Adrenal gland (tissue), 12 donors: ENCODE data around the gene TERB2. TPM values are rescaled to one million over a fixed set of nuclear protein-coding genes. Genes with fewer than 3 reads are reported as not detected.
"Not testable (repeated sequence)": the region's sequence is repeated elsewhere in the genome, so short reads cannot be mapped to it uniquely, and the experiment has no call there.

ENCODE experiments used
- DNase-seq, 7 donors: peaks; one replicate each; pipeline ENCODE4 v3.0.0-alpha.2; 2019 to 2020
- H3K27ac ChIP-seq, 5 donors: fragments of 200-600 bp; sonication (generic) in 4 of 5; 1 replicate in 3 of 5; 2 replicates in 2 of 5; pipeline versions ENCODE4 v1.5.1 to v1.8.0; 2016 to 2020; ENCODE audit warnings: mild to moderate bottlenecking in 1 of 5
- H3K27me3 ChIP-seq: fragments of 200-600 bp; 2 replicates; pipeline ENCODE4 v1.8.0; 2021
- H3K36me3 ChIP-seq, 2 donors: fragments of 200-600 bp; replicated peaks in 1 of 2; 1 replicate in 1 of 2; 2 replicates in 1 of 2; pipeline versions ENCODE4 v1.5.1 to v1.8.0; 2018 to 2022
- H3K4me1 ChIP-seq, 2 donors: fragments of 200-600 bp; replicated peaks in 1 of 2; 1 replicate in 1 of 2; 2 replicates in 1 of 2; pipeline versions ENCODE4 v1.5.1 to v1.8.0; 2018 to 2021
- H3K4me3 ChIP-seq, 4 donors: fragments of 200-600 bp; sonication (generic) in 3 of 4; one replicate each; pipeline ENCODE4 v1.5.1; 2016 to 2018
- H3K9me3 ChIP-seq, 3 donors: fragments of 200-600 bp; sonication (generic) in 1 of 3; replicated peaks in 1 of 3; 1 replicate in 2 of 3; 2 replicates in 1 of 3; pipeline versions ENCODE4 v1.5.1 to v1.8.0; 2016 to 2021
- CTCF ChIP-seq, 6 experiments: fragments of 450-650 bp in 4 of 6; fragments of 200-600 bp in 2 of 6; sonication (generic) in 1 of 6; IDR thresholded peaks; 1 replicate in 5 of 6; 2 replicates in 1 of 6; pipeline versions ENCODE4 v1.5.1 to v1.8.0; 2016 to 2021; ENCODE audit warnings: antibody characterized with exemption in 6 of 6, mild to moderate bottlenecking in 2 of 6, moderate library complexity in 1 of 6
- POLR2A ChIP-seq, 2 donors: fragments of 450-650 bp; IDR thresholded peaks; one replicate each; pipeline ENCODE4 v1.6.1; 2017; ENCODE audit warnings: antibody characterized with exemption in 2 of 2, mild to moderate bottlenecking in 2 of 2, moderate library complexity in 1 of 2
- WGBS, 4 donors: extraction: QIAGEN DNeasy Blood & Tissue Kit in 2 of 4; methylation state at CpG; one replicate each; pipeline versions ENCODE4 v1.1.5 to v1.1.7; 2013 to 2017; 5-methylcytosine and 5-hydroxymethylcytosine counted together
- intact Hi-C, 2 donors: fragments of 100-400 bp; cut with DNase I; formaldehyde crosslinking; loops; one replicate each; pipeline versions ENCODE4 v1.14.1 to v1.15.0; 2022 to 2023
- polyA plus RNA-seq, 3 donors: library from polyadenylated mRNA; stranded (reverse); fragments of 200-250 nt in 2 of 3; fragments of 350-450 nt in 1 of 3; fragmentation: Illumina TruSeq in 1 of 3; extraction: RNeasy Lipid Tissue Mini Kit (QIAGEN cat#74804) in 1 of 3; gene quantifications; one replicate each; pipeline ENCODE4 v1.2.3, GENCODE V29; 2013 to 2014
- total RNA-seq, 9 donors: library from RNA; depleted of rRNA in 4 of 9; stranded (reverse); fragments of >200 nt in 4 of 9; fragments of 120-200 nt in 1 of 9; fragmentation: NEBNext Ultra II Directional in 1 of 9; extraction: Animal tissue kit (Norgen Biotek cat#: 25700) in 1 of 9; gene quantifications; one replicate each; pipeline versions ENCODE4 v1.1.0 to v1.2.4, GENCODE V29; 2013 to 2023
- donor health status: healthy with polysubstance abuse.
- donor health status: Bipolar disorder and iron deficiency.
- donor health status: DM: yes; HTN: yes; CAD: no.
- donor health status: DM: no; HTN: no; CAD: no.
- donor health status: DM: no; HTN: no; CAD: no.
- donor health status: DM: yes; HTN: yes; CAD: no.

TERB2 gene
- total and polyA plus RNA-seq, 12 donors, result not detected

- TF ChIP-seq POLR2A (IDR thresholded peaks at IDR 0.05) (no peak), CTCF (IDR thresholded peaks at IDR 0.05) (no peak)
- DNase-seq, result no peak
- Histone ChIP-seq H3K27ac (no peak overlapping the region), H3K4me3 (no peak overlapping the region), H3K36me3 (no peaks in the 10 kb centered on the region), H3K9me3 (no peaks in the 10 kb centered on the region), H3K4me1 (no peaks in the 10 kb centered on the region), H3K27me3 (no peaks in the 10 kb centered on the region)
- intact Hi-C loops, result no loop called here
- WGBS, 4 donors, result 49 to 66% (median 63%) methylated on average over 1 of the region's 1 CpG
These were observed 38.4 kb upstream of the TERB2 start for GRCh38 chr15:44918136-44918535.

- DNase-seq, H3K4me3 ChIP-seq, H3K4me1 ChIP-seq, H3K9me3 ChIP-seq, H3K36me3 ChIP-seq, intact Hi-C loops, H3K27ac ChIP-seq, H3K27me3 ChIP-seq: not testable (repeated sequence)
- 33 to 53% (median 46%) methylated on average over 1 of the region's 1 CpG for WGBS, 4 donors
These were observed 27.8 kb upstream of the TERB2 start for GRCh38 chr15:44928658-44929057.

GRCh38 chr15:44930283-44930682, 26.2 kb upstream of the TERB2 start:
- H3K9me3 ChIP-seq, H3K27me3 ChIP-seq, DNase-seq, H3K4me3 ChIP-seq, H3K36me3 ChIP-seq, H3K4me1 ChIP-seq, intact Hi-C loops, H3K27ac ChIP-seq: not testable (repeated sequence)
- 51 to 72% (median 63%) methylated on average over 4 of the region's 4 CpGs for WGBS, 4 donors

- H3K27me3 ChIP-seq, H3K36me3 ChIP-seq, H3K9me3 ChIP-seq, intact Hi-C loops, H3K4me1 ChIP-seq, H3K4me3 ChIP-seq, H3K27ac ChIP-seq, DNase-seq: not testable (repeated sequence)
- 18 to 47% (median 32%) methylated on average over 3 of the region's 3 CpGs for WGBS, 4 donors
These were observed 1.8 kb downstream of the TERB2 start for GRCh38 chr15:44958302-44958701.

- H3K27me3 ChIP-seq, result no peaks in the 10 kb centered on the region
- no peak overlapping the region for H3K4me3 ChIP-seq
- no peak overlapping the region for H3K27ac ChIP-seq
- H3K9me3 ChIP-seq, result no peaks in the 10 kb centered on the region
- no peaks in the 10 kb centered on the region for H3K4me1 ChIP-seq
- intact Hi-C loops, result loop anchor here in 1 of 2 donors (5.0 kb wide), 1 partner anchor 69 kb away; no protein-coding TSS in a partner anchor
- TF ChIP-seq CTCF (IDR thresholded peaks at IDR 0.05), result no peak
- no peak for TF ChIP-seq POLR2A (IDR thresholded peaks at IDR 0.05)
- no peaks in the 10 kb centered on the region for H3K36me3 ChIP-seq
- no peak for DNase-seq
- 53 to 66% (median 61%) methylated on average over 4 of the region's 4 CpGs for whole genome bisulfite sequencing, 4 donors
These were observed 12.0 kb downstream of the TERB2 start for GRCh38 chr15:44968475-44968874.

- Histone ChIP-seq H3K27ac (no peak overlapping the region), H3K4me1 (no peaks in the 10 kb centered on the region), H3K9me3 (no peaks in the 10 kb centered on the region), H3K36me3 (no peaks in the 10 kb centered on the region), H3K4me3 (no peak overlapping the region), H3K27me3 (no peaks in the 10 kb centered on the region)
- intact Hi-C loops, result loop anchor here in 1 of 2 donors (10.0 kb wide), 1 partner anchor 144 kb away; the partner anchor contains the start of genes DUOX2 and DUOXA2
- WGBS, 4 donors, result 66 to 90% (median 87%) methylated on average over 6 of the region's 6 CpGs
- TF ChIP-seq POLR2A (IDR thresholded peaks at IDR 0.05) (no peak), CTCF (IDR thresholded peaks at IDR 0.05) (no peak)
- no peak for DNase-seq
These were observed 14.5 kb downstream of the TERB2 start for GRCh38 chr15:44971036-44971435.

GRCh38 chr15:44976183-44976582, 19.7 kb downstream of the TERB2 start:
- H3K4me1 ChIP-seq, H3K27me3 ChIP-seq, H3K4me3 ChIP-seq, H3K36me3 ChIP-seq, H3K27ac ChIP-seq, H3K9me3 ChIP-seq, DNase-seq: not testable (repeated sequence)
- intact Hi-C loops, result loop anchor here in 1 of 2 donors (10.0 kb wide), 1 partner anchor 139 kb away; the partner anchor contains the start of genes DUOX2 and DUOXA2
- 91 to 97% (median 96%) methylated on average over 3 of the region's 3 CpGs for WGBS, 4 donors

- H3K36me3 ChIP-seq, H3K27me3 ChIP-seq, H3K4me1 ChIP-seq, H3K4me3 ChIP-seq, DNase-seq, H3K27ac ChIP-seq, H3K9me3 ChIP-seq: not testable (repeated sequence)
- intact Hi-C loops, result loop anchor here in 1 of 2 donors (10.0 kb wide), 1 partner anchor 137 kb away; the partner anchor contains the start of genes DUOX2 and DUOXA2
- 48 to 58% (median 51%) methylated on average over 2 of the region's 2 CpGs for WGBS, 4 donors
These were observed 21.3 kb downstream of the TERB2 start for GRCh38 chr15:44977781-44978180.
